Peyer's patch (tissue), 4 donors: ENCODE data around the gene PGAP3. TPM values are rescaled to one million over a fixed set of nuclear protein-coding genes. Genes with fewer than 3 reads are reported as not detected.
"Not testable (repeated sequence)": the region's sequence is repeated elsewhere in the genome, so short reads cannot be mapped to it uniquely, and the experiment has no call there.

Source experiments
- DNase-seq, 3 donors: peaks; one replicate each; pipeline ENCODE4 v3.0.0-alpha.2; 2017 to 2019
- H3K27ac ChIP-seq, 4 donors: fragments of 200-600 bp; sonication (generic); one replicate each; pipeline ENCODE4 v1.5.1; 2016 to 2019
- H3K27me3 ChIP-seq, 2 donors: fragments of 200-600 bp; sonication (generic); one replicate each; pipeline ENCODE4 v1.5.1; 2019
- H3K36me3 ChIP-seq, 3 donors: fragments of 200-600 bp; sonication (generic); one replicate each; pipeline ENCODE4 v1.5.1; 2016 to 2019
- H3K4me1 ChIP-seq, 4 donors: fragments of 200-600 bp; sonication (generic); one replicate each; pipeline ENCODE4 v1.5.1; 2016 to 2019
- H3K4me3 ChIP-seq, 4 donors: fragments of 200-600 bp; sonication (generic); 1 replicate in 3 of 4; 2 replicates in 1 of 4; pipeline ENCODE4 v1.5.1; 2016 to 2019; ENCODE audit warnings: mild to moderate bottlenecking in 1 of 4
- H3K9me3 ChIP-seq, 4 donors: fragments of 200-600 bp; sonication (generic); one replicate each; pipeline ENCODE4 v1.5.1; 2016 to 2019; ENCODE audit warnings: mild to moderate bottlenecking in 1 of 4
- CTCF ChIP-seq, 6 experiments: fragments of 450-650 bp in 4 of 6; fragments of 200-600 bp in 2 of 6; sonication (generic) in 1 of 6; IDR thresholded peaks; one replicate each; pipeline ENCODE4 v1.5.1; 2017 to 2019; ENCODE audit warnings: antibody characterized with exemption in 6 of 6, mild to moderate bottlenecking in 3 of 6, moderate library complexity in 1 of 6
- POLR2A ChIP-seq, 2 donors: fragments of 450-650 bp; IDR thresholded peaks; one replicate each; pipeline ENCODE4 v1.5.1; 2017; ENCODE audit warnings: antibody characterized with exemption in 2 of 2, mild to moderate bottlenecking in 2 of 2, moderate library complexity in 2 of 2
- total RNA-seq, 4 donors: library from RNA; depleted of rRNA; stranded (reverse); fragments of >200 nt; gene quantifications; one replicate each; pipeline ENCODE4 v1.1.0, GENCODE V29; 2016

The PGAP3 gene
- total RNA-seq, 4 donors from 2014 or later = 15.7 to 72.3 (median 65.1) TPM

GRCh38 chr17:39716073-39716818 is 28.4 kb upstream of the PGAP3 start:
- peaks cover 0 to 91% (median 0%) of the 10 kb centered on the region in 3 donors for H3K36me3 ChIP-seq
- H3K27me3 ChIP-seq = no peaks in the 10 kb centered on the region
- no peak overlapping the region for H3K4me3 ChIP-seq
- no peak for DNase-seq
- no peaks in the 10 kb centered on the region for H3K9me3 ChIP-seq
- peaks cover 0 to 12% (median 0%) of the 10 kb centered on the region in 4 donors for H3K4me1 ChIP-seq
- TF ChIP-seq CTCF (IDR thresholded peaks at IDR 0.05) (no peak), POLR2A (IDR thresholded peaks at IDR 0.05) (no peak)
- peak overlapping the region in 3 of 4 donors; percentile 40 to 72 (median 50) for H3K27ac ChIP-seq

GRCh38 chr17:39715375-39716072 is 27.7 kb upstream of the PGAP3 start:
- TF ChIP-seq CTCF (IDR thresholded peaks at IDR 0.05) (no peak), POLR2A (IDR thresholded peaks at IDR 0.05) (no peak)
- Histone ChIP-seq H3K36me3 (peaks cover 0 to 97% (median 0%) of the 10 kb centered on the region in 3 donors), H3K9me3 (no peaks in the 10 kb centered on the region), H3K4me1 (peaks cover 0 to 12% (median 0%) of the 10 kb centered on the region in 4 donors), H3K27me3 (no peaks in the 10 kb centered on the region), H3K4me3 (no peak overlapping the region), H3K27ac (peak overlapping the region in 1 of 4 donors; percentile 72)
- no peak for DNase-seq

- Histone ChIP-seq H3K36me3 (peaks cover 0 to 98% (median 0%) of the 10 kb centered on the region in 3 donors), H3K9me3 (no peaks in the 10 kb centered on the region), H3K27ac (no peak overlapping the region), H3K4me3 (no peak overlapping the region), H3K4me1 (peaks cover 0 to 12% (median 0%) of the 10 kb centered on the region in 4 donors), H3K27me3 (no peaks in the 10 kb centered on the region)
- TF ChIP-seq POLR2A (IDR thresholded peaks at IDR 0.05) (no peak), CTCF (IDR thresholded peaks at IDR 0.05) (no peak)
- DNase-seq = no peak
These were observed 26.4 kb upstream of the PGAP3 start for GRCh38 chr17:39714234-39714633.

GRCh38 chr17:39711851-39712250 is 24.0 kb upstream of the PGAP3 start:
- peaks cover 0 to 26% (median under 1%) of the 10 kb centered on the region in 4 donors for H3K4me1 ChIP-seq
- no peak overlapping the region for H3K4me3 ChIP-seq
- no peaks in the 10 kb centered on the region for H3K27me3 ChIP-seq
- H3K9me3 ChIP-seq = no peaks in the 10 kb centered on the region
- no peak for DNase-seq
- H3K36me3 ChIP-seq = peaks cover 0 to 96% (median 0%) of the 10 kb centered on the region in 3 donors
- no peak for TF ChIP-seq POLR2A (IDR thresholded peaks at IDR 0.05)
- no peak for TF ChIP-seq CTCF (IDR thresholded peaks at IDR 0.05)
- H3K27ac ChIP-seq = no peak overlapping the region

GRCh38 chr17:39711071-39711470 is 23.2 kb upstream of the PGAP3 start:
- H3K36me3 ChIP-seq = peaks cover 0 to 88% (median 0%) of the 10 kb centered on the region in 3 donors
- H3K27me3 ChIP-seq, H3K9me3 ChIP-seq, H3K4me3 ChIP-seq, H3K27ac ChIP-seq, DNase-seq: not testable (repeated sequence)
- H3K4me1 ChIP-seq = peaks cover 0 to 26% (median 1%) of the 10 kb centered on the region in 4 donors
